ENCODE measurements around the gene PLPP4. TPM values are rescaled to one million over a fixed set of nuclear protein-coding genes. Genes with fewer than 3 reads are reported as not detected.

Gene PLPP4
- polyA plus RNA-seq, 1 of the 3 experiments (the other 2 are of a cell fraction), result 27.9 TPM

DNA sequence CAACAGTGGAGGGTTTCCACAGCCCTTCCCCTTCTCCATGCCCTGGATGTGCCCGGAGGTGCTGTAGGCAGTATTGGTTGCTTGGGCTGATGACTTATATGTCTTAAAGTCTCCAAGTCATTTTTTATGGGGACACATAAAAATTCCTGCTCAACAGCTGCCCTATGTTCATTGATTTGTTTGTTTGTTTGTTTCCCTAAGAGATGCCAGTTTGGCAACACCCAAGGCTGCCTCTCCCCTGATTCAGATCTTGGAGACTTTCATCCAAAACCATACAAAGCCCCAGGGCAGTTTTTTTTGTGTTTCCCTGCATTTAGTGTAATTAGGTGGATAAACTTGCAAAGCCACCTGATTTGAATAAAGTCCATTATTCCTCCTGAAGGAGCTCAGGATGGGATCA, 115.3 kb downstream of the PLPP4 start (continued):
- TF ChIP-seq, protein P1, sequence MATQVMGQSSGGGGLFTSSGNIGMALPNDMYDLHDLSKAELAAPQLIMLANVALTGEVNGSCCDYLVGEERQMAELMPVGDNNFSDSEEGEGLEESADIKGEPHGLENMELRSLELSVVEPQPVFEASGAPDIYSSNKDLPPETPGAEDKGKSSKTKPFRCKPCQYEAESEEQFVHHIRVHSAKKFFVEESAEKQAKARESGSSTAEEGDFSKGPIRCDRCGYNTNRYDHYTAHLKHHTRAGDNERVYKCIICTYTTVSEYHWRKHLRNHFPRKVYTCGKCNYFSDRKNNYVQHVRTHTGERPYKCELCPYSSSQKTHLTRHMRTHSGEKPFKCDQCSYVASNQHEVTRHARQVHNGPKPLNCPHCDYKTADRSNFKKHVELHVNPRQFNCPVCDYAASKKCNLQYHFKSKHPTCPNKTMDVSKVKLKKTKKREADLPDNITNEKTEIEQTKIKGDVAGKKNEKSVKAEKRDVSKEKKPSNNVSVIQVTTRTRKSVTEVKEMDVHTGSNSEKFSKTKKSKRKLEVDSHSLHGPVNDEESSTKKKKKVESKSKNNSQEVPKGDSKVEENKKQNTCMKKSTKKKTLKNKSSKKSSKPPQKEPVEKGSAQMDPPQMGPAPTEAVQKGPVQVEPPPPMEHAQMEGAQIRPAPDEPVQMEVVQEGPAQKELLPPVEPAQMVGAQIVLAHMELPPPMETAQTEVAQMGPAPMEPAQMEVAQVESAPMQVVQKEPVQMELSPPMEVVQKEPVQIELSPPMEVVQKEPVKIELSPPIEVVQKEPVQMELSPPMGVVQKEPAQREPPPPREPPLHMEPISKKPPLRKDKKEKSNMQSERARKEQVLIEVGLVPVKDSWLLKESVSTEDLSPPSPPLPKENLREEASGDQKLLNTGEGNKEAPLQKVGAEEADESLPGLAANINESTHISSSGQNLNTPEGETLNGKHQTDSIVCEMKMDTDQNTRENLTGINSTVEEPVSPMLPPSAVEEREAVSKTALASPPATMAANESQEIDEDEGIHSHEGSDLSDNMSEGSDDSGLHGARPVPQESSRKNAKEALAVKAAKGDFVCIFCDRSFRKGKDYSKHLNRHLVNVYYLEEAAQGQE (IDR thresholded peaks at IDR 0.05; ENCODE audit: low read depth, low read length), result no peak
- TF ChIP-seq, protein P2, sequence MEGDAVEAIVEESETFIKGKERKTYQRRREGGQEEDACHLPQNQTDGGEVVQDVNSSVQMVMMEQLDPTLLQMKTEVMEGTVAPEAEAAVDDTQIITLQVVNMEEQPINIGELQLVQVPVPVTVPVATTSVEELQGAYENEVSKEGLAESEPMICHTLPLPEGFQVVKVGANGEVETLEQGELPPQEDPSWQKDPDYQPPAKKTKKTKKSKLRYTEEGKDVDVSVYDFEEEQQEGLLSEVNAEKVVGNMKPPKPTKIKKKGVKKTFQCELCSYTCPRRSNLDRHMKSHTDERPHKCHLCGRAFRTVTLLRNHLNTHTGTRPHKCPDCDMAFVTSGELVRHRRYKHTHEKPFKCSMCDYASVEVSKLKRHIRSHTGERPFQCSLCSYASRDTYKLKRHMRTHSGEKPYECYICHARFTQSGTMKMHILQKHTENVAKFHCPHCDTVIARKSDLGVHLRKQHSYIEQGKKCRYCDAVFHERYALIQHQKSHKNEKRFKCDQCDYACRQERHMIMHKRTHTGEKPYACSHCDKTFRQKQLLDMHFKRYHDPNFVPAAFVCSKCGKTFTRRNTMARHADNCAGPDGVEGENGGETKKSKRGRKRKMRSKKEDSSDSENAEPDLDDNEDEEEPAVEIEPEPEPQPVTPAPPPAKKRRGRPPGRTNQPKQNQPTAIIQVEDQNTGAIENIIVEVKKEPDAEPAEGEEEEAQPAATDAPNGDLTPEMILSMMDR (IDR thresholded peaks at IDR 0.05), result no peak

DNA sequence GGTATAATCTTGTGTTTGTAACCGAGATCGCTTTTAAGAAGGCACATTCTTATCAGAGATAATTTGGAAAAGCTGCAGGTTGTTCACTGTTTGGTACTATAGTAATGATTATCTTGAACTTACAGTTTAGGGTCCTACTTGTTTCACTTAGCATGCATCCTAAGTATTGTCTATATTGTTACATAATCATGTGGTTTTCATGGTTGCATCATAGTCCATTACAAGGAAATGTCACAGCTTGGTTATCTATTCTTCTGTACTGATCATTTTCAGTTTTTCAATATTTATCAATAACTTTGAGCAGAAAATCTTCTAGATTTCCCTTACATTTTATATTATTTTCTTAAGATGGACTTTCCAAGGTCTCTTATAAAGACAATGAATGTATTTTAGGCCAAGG, 116.3 kb downstream of the PLPP4 start:
- H4K20me1 ChIP-seq (ENCODE audit: insufficient read depth), result no peaks in the 10 kb centered on the region; the same call in 1 of the 2 replicates
- no peak overlapping the region for H3K9ac ChIP-seq
- CTCF ChIA-PET, result interaction anchor here (0.6 kb wide), 1 partner anchor 15 kb away, joined by 3 read pairs; no protein-coding TSS in a partner anchor
- WGBS (ENCODE audit: low lambda C conversion rate), result 79% methylated on average over 2 of the region's 2 CpGs
- peaks cover 0 to 18% of the 10 kb centered on the region in 2 experiments for H3K36me3 ChIP-seq (replicated peaks in 1 of 2; ENCODE audit: control insufficient read depth in 1 of 2, insufficient read depth in 2 of 2, low read length in 1 of 2)
- H3K9me2 ChIP-seq, result no peaks in the 10 kb centered on the region
- no peaks in the 10 kb centered on the region for H3K9me3 ChIP-seq
- H3F3A ChIP-seq (replicated peaks; ENCODE audit: insufficient read depth), result peaks cover 5% of the 10 kb centered on the region
- no peak for DNase-seq
- no peaks in the 10 kb centered on the region; a peak in 1 of 4 replicates for H3K4me1 ChIP-seq (ENCODE audit: control insufficient read depth in 1 of 2, insufficient read depth in 2 of 2, low read depth in 1 of 2, low read length in 1 of 2)
- no peak overlapping the region for H2AFZ ChIP-seq (ENCODE audit: low read depth)
- POLR2A ChIA-PET, result no interaction called here
- H3K4me2 ChIP-seq, result no peak overlapping the region
- peaks cover 52% of the 10 kb centered on the region for H3K79me2 ChIP-seq (ENCODE audit: insufficient read depth)
- no peak for TF ChIP-seq MXI1 (IDR thresholded peaks at IDR 0.05; ENCODE audit: low read depth, low read length)
- H3K4me3 ChIP-seq (ENCODE audit: low read depth in 2 of 2, low read length in 1 of 2), result no peak overlapping the region
- H3K27ac ChIP-seq (ENCODE audit: low read depth in 2 of 2, low read length in 1 of 2), result no peak overlapping the region
- H3K27me3 ChIP-seq (ENCODE audit: insufficient read depth), result no peaks in the 10 kb centered on the region

DNA sequence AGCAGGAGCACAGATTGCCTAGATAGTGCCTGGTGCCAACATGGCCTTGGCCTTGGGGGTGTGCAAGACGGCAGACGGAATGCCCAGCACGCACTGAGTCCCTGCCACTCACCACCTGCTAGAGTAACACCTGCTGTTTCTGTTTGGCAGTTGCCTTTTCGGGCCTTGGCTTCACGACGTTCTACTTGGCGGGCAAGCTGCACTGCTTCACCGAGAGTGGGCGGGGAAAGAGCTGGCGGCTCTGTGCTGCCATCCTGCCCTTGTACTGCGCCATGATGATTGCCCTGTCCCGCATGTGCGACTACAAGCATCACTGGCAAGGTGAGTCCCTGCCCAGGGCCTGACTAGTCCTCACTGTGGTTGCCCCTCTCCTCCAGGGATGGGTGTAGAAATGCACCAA, 118.0 kb downstream of the PLPP4 start:
- H3K27ac ChIP-seq (ENCODE audit: low read depth in 2 of 2, low read length in 1 of 2), result no peak overlapping the region
- DNase-seq, result no peak
- TF ChIP-seq GATA2 (CRISPR knock-in tag; IDR thresholded peaks at IDR 0.05) (no peak), JUND (IDR thresholded peaks at IDR 0.05) (no peak), NRF1 (IDR thresholded peaks at IDR 0.05; ENCODE audit: low read depth, low read length) (no peak), GABPA (IDR thresholded peaks at IDR 0.05; ENCODE audit: low read depth) (no peak), SMC3 (IDR thresholded peaks at IDR 0.05; ENCODE audit: low read depth, low read length) (no peak), SIN3A (IDR thresholded peaks at IDR 0.05; ENCODE audit: borderline replicate concordance, low read depth, low read length) (no peak), EZH2phosphoT487 (IDR thresholded peaks at IDR 0.05; ENCODE audit: borderline replicate concordance, low read depth) (no peak), YY1 (IDR thresholded peaks at IDR 0.05; ENCODE audit: low read depth) (no peak), RXRA (IDR thresholded peaks at IDR 0.05; ENCODE audit: borderline replicate concordance, low read depth) (no peak), MEF2A (IDR thresholded peaks at IDR 0.05; ENCODE audit: borderline replicate concordance, low read depth) (no peak), POLR2AphosphoS5 (IDR thresholded peaks at IDR 0.05; ENCODE audit: low read depth, low read length) (no peak)
- TF ChIP-seq, protein P3, sequence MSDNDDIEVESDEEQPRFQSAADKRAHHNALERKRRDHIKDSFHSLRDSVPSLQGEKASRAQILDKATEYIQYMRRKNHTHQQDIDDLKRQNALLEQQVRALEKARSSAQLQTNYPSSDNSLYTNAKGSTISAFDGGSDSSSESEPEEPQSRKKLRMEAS (IDR thresholded peaks at IDR 0.05; ENCODE audit: low read depth), result no peak
- TF ChIP-seq, protein P4, sequence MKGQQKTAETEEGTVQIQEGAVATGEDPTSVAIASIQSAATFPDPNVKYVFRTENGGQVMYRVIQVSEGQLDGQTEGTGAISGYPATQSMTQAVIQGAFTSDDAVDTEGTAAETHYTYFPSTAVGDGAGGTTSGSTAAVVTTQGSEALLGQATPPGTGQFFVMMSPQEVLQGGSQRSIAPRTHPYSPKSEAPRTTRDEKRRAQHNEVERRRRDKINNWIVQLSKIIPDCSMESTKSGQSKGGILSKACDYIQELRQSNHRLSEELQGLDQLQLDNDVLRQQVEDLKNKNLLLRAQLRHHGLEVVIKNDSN (IDR thresholded peaks at IDR 0.05; ENCODE audit: borderline replicate concordance, low read depth), result no peak
- TF ChIP-seq, protein P5, sequence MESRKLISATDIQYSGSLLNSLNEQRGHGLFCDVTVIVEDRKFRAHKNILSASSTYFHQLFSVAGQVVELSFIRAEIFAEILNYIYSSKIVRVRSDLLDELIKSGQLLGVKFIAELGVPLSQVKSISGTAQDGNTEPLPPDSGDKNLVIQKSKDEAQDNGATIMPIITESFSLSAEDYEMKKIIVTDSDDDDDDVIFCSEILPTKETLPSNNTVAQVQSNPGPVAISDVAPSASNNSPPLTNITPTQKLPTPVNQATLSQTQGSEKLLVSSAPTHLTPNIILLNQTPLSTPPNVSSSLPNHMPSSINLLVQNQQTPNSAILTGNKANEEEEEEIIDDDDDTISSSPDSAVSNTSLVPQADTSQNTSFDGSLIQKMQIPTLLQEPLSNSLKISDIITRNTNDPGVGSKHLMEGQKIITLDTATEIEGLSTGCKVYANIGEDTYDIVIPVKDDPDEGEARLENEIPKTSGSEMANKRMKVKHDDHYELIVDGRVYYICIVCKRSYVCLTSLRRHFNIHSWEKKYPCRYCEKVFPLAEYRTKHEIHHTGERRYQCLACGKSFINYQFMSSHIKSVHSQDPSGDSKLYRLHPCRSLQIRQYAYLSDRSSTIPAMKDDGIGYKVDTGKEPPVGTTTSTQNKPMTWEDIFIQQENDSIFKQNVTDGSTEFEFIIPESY (IDR thresholded peaks at IDR 0.05; ENCODE audit: borderline replicate concordance, low read depth), result no peak

More for the DNA sequence above, 118.0 kb downstream of the PLPP4 start:
- Histone ChIP-seq H3K4me2 (no peak overlapping the region), H3K9me3 (no peaks in the 10 kb centered on the region), H3K4me3 (ENCODE audit: low read depth in 2 of 2, low read length in 1 of 2) (no peak overlapping the region), H3K9ac (no peak overlapping the region), H3K36me3 (replicated peaks in 1 of 2; ENCODE audit: control insufficient read depth in 1 of 2, insufficient read depth in 2 of 2, low read length in 1 of 2) (peaks cover 0 to 12% of the 10 kb centered on the region in 2 experiments), H3K27me3 (ENCODE audit: insufficient read depth) (no peaks in the 10 kb centered on the region), H3K79me2 (ENCODE audit: insufficient read depth) (peaks cover 39% of the 10 kb centered on the region), H3K4me1 (ENCODE audit: control insufficient read depth in 1 of 2, insufficient read depth in 2 of 2, low read depth in 1 of 2, low read length in 1 of 2) (no peaks in the 10 kb centered on the region; a peak in 1 of 4 replicates), H4K20me1 (ENCODE audit: insufficient read depth) (no peaks in the 10 kb centered on the region; the same call in 1 of the 2 replicates), H3K9me2 (no peaks in the 10 kb centered on the region), H3F3A (replicated peaks; ENCODE audit: insufficient read depth) (peaks cover 5% of the 10 kb centered on the region), H2AFZ (ENCODE audit: low read depth) (no peak overlapping the region)
- ChIA-PET CTCF (no interaction called here), POLR2A (no interaction called here)
- 80% methylated on average over 3 of the region's 13 CpGs for WGBS (ENCODE audit: low lambda C conversion rate)

Data from SK-N-SH (cell line).